GM12864 (cell line): Measurements from ENCODE around the gene AEBP1.

Experiments used
- DNase-seq: peaks from one replicate; pipeline ENCODE4 v3.0.0-alpha.2; 2011; ENCODE audit warnings: low read depth
- H3K4me3 ChIP-seq: 2 replicates; pipeline ENCODE4 v1.5.1; 2011; ENCODE audit warnings: mild to moderate bottlenecking, low read depth, low read length, control low read depth
- TF ChIP-seq, protein P1 (sequence below): IDR thresholded peaks from 2 replicates; pipeline ENCODE4 v1.5.1; 2011; ENCODE audit warnings: low read depth, mild to moderate bottlenecking, moderate library complexity, low read length, control low read depth, inconsistent platforms; ENCODE audit errors: missing control alignments

Gene AEBP1

DNA sequence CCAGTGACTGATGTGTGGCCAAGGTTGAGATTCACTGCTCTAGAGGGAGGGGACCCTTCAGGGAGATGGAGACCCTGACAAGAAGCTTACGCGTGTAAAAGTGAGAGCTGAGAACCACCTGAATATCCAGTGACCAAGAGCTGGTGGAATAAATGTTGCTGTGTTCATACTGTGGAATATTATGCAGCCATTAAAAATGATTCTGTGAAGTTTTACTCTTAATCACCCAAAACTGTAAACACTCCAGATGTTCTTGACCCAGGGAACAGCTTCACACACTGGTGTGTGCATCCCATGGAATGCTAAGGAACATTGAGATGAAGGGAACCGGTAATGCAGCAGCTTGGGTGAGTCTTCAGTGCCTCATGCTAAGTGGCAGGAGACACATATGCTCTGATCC lies 17.5 kb upstream of the AEBP1 start:
- TF ChIP-seq, protein P1, sequence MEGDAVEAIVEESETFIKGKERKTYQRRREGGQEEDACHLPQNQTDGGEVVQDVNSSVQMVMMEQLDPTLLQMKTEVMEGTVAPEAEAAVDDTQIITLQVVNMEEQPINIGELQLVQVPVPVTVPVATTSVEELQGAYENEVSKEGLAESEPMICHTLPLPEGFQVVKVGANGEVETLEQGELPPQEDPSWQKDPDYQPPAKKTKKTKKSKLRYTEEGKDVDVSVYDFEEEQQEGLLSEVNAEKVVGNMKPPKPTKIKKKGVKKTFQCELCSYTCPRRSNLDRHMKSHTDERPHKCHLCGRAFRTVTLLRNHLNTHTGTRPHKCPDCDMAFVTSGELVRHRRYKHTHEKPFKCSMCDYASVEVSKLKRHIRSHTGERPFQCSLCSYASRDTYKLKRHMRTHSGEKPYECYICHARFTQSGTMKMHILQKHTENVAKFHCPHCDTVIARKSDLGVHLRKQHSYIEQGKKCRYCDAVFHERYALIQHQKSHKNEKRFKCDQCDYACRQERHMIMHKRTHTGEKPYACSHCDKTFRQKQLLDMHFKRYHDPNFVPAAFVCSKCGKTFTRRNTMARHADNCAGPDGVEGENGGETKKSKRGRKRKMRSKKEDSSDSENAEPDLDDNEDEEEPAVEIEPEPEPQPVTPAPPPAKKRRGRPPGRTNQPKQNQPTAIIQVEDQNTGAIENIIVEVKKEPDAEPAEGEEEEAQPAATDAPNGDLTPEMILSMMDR, result no peak
- no peak overlapping the region for H3K4me3 ChIP-seq
- no peak for DNase-seq

DNA sequence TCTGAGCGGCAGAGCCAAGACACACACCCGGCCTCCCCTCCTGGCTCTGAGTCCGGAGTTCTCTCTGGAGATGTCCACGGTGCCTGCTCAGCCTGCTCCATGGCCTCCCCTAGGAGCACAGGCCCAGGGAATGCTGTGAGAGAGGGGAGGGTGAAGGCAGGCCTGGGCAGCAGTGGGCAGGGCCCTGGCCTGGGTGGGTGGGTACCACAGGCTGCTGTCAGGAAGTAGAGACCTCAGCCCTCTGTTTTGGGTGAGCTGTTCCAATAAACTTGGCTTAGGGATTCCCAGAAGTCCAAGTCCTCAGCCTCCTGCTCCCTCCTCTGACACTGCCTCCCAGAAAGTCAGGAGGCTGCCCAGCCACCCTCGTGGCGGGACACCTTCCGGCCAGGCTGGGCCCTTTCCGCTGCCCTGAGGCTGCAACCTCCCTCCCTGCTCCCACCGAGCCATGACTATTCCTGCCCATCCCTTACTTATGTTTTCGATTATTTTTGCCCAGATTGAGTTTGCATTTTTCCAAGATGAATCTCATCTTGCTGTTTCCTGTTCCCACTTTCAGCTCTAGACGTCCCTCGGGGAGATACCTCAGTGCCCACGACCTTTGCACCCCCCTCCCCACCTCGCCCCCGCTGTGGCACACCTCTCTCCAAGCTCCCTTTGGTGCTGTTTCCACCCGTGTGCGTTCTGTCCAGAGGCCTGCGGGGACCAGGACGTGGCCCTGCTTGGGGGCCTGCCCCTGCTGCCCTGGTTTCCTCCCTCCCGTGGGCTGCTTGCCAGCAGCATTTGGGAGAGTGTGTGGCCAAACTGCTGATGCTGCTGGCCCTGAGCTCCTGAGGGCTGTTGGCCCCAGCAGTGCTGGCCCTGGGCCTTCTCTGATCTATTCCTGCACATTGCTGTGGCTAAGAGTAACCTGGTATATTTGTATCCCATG lies 16.0 kb upstream of the AEBP1 start:
- no peak overlapping the region for H3K4me3 ChIP-seq
- TF ChIP-seq, protein P1, result no peak
- DNase-seq, result no peak

DNA sequence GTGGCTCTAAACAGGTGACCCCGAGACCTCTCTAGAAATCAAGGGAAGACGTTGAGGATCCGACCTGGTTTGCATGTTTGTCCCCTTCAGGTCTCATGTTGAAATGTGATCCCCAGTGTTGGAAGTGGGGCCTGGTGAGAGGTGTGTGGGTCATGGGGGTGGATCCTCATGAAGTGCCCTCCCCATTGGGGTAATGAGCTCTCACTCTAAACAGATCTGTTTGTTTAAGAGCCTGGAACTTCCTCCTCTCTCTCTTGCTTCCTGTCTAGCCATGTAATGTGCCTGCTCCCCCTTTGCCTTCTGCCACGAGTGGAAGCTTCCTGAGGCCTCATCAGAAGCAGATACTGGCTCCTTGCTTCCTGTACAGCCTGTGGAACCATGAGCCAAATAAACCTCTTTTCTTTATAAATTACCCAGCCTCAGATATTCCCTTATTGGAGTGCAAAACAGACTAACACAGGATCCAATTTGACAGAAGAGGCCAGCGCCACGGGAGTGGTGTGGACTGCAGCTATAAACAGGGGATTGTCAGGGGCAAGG lies 11.0 kb upstream of the AEBP1 start:
- H3K4me3 ChIP-seq, result no peak overlapping the region
- no peak for DNase-seq
- TF ChIP-seq, protein P1, result no peak

DNA sequence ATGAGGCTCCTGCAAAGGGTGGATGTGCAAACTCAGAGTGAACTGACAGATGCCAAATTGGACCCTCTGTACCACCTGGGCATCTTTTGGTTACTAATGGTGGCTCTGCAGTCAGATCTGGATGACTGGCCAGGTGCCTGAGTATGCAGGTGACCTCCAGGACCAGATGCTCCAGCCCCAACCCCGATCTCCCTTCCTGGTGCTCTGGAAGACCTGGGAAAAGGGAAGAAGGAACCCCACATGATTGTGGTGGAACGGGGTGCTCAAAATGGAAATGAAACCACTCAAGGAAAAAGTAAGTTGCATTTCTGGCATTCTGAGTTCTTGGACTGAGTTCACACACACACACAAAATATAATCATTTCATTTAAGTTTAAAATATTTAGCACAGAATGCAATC lies 9.8 kb upstream of the AEBP1 start:
- DNase-seq, result no peak
- no peak overlapping the region for H3K4me3 ChIP-seq
- TF ChIP-seq, protein P1, result no peak

DNA sequence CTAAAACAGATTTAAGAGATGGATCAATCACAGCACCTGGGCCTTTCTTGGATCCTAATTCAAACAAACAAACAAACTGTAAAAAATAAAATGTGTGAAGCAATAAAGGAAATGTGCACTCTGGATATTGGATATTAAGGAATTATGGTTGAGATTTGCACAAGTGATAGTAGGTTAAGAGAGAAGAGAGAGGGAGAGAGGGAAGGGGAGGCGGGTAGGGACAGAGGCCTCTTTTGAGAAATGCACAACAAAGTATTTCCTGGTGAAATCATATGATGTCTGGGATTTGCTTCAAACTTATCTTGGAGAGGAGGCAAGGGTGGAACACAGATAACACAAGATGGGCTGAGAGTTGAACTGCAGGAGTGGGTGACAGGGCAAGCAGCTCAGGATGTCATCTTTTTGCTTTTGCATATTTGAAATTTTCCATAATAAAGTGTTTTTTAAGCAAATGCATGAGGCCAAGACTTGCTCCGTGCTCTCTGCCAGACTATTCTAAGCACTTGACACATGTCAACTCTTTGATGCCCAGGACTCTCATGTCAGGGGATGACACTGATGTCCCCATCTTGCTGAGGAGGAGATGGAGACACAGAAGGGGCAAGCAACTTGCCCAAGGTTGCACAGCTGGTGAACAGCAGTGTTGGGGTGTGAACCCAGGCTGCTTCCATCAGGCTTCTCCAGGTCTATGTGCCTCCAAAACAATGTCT lies 9.1 kb upstream of the AEBP1 start:
- H3K4me3 ChIP-seq, result no peak overlapping the region
- TF ChIP-seq, protein P1, result no peak
- no peak for DNase-seq

DNA sequence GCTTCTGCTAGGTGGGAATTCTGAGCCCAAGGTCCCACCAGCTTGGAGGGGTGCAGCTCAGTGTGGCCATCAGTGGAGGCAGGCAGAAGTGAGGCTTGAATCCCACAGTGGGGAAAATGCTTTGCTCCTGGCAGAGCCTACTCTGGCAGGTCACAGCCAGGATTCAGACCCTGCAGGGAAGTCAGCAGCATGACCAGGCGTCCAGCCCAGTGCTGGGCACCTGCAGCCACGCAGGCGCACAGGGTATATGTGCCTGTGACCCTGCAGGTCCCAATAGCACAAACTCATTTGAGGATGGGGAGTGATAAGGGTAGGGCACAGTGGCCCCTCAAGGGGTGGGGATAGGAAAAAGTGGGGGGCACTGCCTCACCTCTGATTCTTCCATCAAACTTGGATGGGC lies 8.4 kb upstream of the AEBP1 start:
- TF ChIP-seq, protein P1, result no peak
- no peak overlapping the region for H3K4me3 ChIP-seq
- no peak for DNase-seq
